Keratinocyte (primary cell): ENCODE data around the gene SH3PXD2A. TPM values are rescaled to one million over a fixed set of nuclear protein-coding genes. Genes with fewer than 3 reads are reported as not detected.

Experiments
- DNase-seq: peaks from one replicate; pipeline ENCODE4 v3.0.0-alpha.2; 2011; ENCODE audit warnings: low read depth, missing footprints, low spot score
- FAIRE-seq: peaks from 2 replicates; lab custom pipeline; 2011; peaks lifted over from hg19 to GRCh38; lab: Jason Lieb, UNC
- H2AFZ ChIP-seq: 2 replicates; pipeline ENCODE4 v1.6.0; 2012; ENCODE audit warnings: low read length, control low read depth, inconsistent platforms; ENCODE audit not compliant: control insufficient read depth
- H3K27ac ChIP-seq: 2 replicates; pipeline ENCODE4 v1.5.1; 2011; ENCODE audit warnings: low read length; ENCODE audit not compliant: control insufficient read depth, insufficient read depth
- H3K27me3 ChIP-seq: 3 replicates; pipeline ENCODE4 v1.6.0; 2011; ENCODE audit warnings: low read length; ENCODE audit not compliant: control insufficient read depth, insufficient read depth; ENCODE audit errors: extremely low read depth
- H3K36me3 ChIP-seq, 2 experiments: 2 replicates in 1 of 2; 3 replicates in 1 of 2; pipeline ENCODE4 v1.5.1; 2011; ENCODE audit warnings: low read length in 2 of 2, mild to moderate bottlenecking in 1 of 2; ENCODE audit not compliant: control insufficient read depth in 2 of 2, insufficient read depth in 2 of 2; ENCODE audit errors: extremely low read depth in 1 of 2
- H3K4me1 ChIP-seq: 3 replicates; pipeline ENCODE4 v1.5.1; 2011; ENCODE audit warnings: low read length; ENCODE audit not compliant: control insufficient read depth, insufficient read depth; ENCODE audit errors: extremely low read depth
- H3K4me2 ChIP-seq: 3 replicates; pipeline ENCODE4 v1.6.0; 2011; ENCODE audit warnings: low read depth, low read length; ENCODE audit not compliant: control insufficient read depth, insufficient read depth; ENCODE audit errors: extremely low read depth
- H3K4me3 ChIP-seq, 3 experiments: fragments of 200-600 bp in 1 of 3; sonication (generic) in 1 of 3; 2 replicates in 2 of 3; 3 replicates in 1 of 3; pipeline ENCODE4 v1.5.1; 2011 to 2016; ENCODE audit warnings: low read length in 3 of 3, mild to moderate bottlenecking in 3 of 3, control low read depth in 2 of 3, inconsistent platforms in 1 of 3, low read depth in 1 of 3, mixed read lengths in 1 of 3, mixed run types in 1 of 3, moderate library complexity in 1 of 3; ENCODE audit not compliant: control insufficient read depth in 2 of 3, insufficient read depth in 2 of 3; ENCODE audit errors: extremely low read depth in 1 of 3
- H3K79me2 ChIP-seq: 2 replicates; pipeline ENCODE4 v1.6.0; 2012; ENCODE audit warnings: low read length; ENCODE audit not compliant: control insufficient read depth, insufficient read depth
- H3K9ac ChIP-seq: 3 replicates; pipeline ENCODE4 v1.6.0; 2011; ENCODE audit warnings: low read length; ENCODE audit not compliant: control insufficient read depth, insufficient read depth; ENCODE audit errors: extremely low read depth
- H3K9me1 ChIP-seq: 3 replicates; pipeline ENCODE4 v1.6.0; 2011; ENCODE audit warnings: low read length; ENCODE audit not compliant: control insufficient read depth, insufficient read depth; ENCODE audit errors: extremely low read depth
- H3K9me3 ChIP-seq: 2 replicates; pipeline ENCODE4 v1.5.1; 2012; ENCODE audit warnings: low read depth, low read length; ENCODE audit not compliant: control insufficient read depth
- H4K20me1 ChIP-seq: 3 replicates; pipeline ENCODE4 v1.6.0; 2011; ENCODE audit warnings: low read length; ENCODE audit not compliant: control insufficient read depth, insufficient read depth; ENCODE audit errors: extremely low read depth
- CTCF ChIP-seq, 3 experiments: IDR thresholded peaks in 1 of 3; conservative IDR thresholded peaks in 1 of 3; optimal IDR thresholded peaks in 1 of 3; 2 replicates in 2 of 3; 3 replicates in 1 of 3; pipeline versions ENCODE3 to v1.5.1; 2011; ENCODE audit warnings: low read length in 3 of 3, mild to moderate bottlenecking in 3 of 3, moderate library complexity in 2 of 3, control low read depth in 1 of 3, inconsistent platforms in 1 of 3; ENCODE audit not compliant: insufficient read depth in 2 of 3; ENCODE audit errors: extremely low read depth in 1 of 3
- EZH2 ChIP-seq: IDR thresholded peaks from one replicate; pipeline ENCODE4 v1.6.1; 2012; ENCODE audit warnings: inconsistent platforms, mild to moderate bottlenecking, low read length, moderate library complexity
- dilution Hi-C: fragments of 300-500 bp; cut with MboI; formaldehyde crosslinking; loops from one replicate; pipeline ENCODE4 v1.7.0; 2020; ENCODE audit warnings: low sequenced_read_pairs; ENCODE audit not compliant: extremely low pct_ligation_motif_present
- polyA plus RNA-seq, 5 experiments: library from polyadenylated mRNA; depleted of rRNA in 3 of 5; stranded (reverse) in 3 of 5; stranded (forward) in 1 of 5; unstranded in 1 of 5; fragments of >200 nt; gene quantifications; 1 replicate in 1 of 5; 2 replicates in 3 of 5; 3 replicates in 1 of 5; pipeline versions ENCODE4 v1.2.1 to v1.2.3, GENCODE V29; 2011 to 2012; ENCODE audit warnings: missing spikeins in 2 of 5, low read depth in 1 of 5, low replicate concordance in 1 of 5

SH3PXD2A gene
- polyA plus RNA-seq, 1 donor (not counting 4 experiments of a cell fraction or from before 2014, with no cell fraction given) = 33.9 TPM

GRCh38 chr10:103626178-103626577 is 229.2 kb downstream of the SH3PXD2A start:
- TF ChIP-seq EZH2 = no peak
- no peak for TF ChIP-seq CTCF (optimal IDR thresholded peaks at IDR 0.05 in 1 of 3, IDR thresholded peaks at IDR 0.05 in 1 of 3, conservative IDR thresholded peaks at IDR 0.05 in 1 of 3; ENCODE audit: extremely low read depth in 1 of 3, insufficient read depth in 2 of 3, low read length in 3 of 3)
- no peak overlapping the region for H3K4me3 ChIP-seq
- no peak overlapping the region for H2AFZ ChIP-seq
- H4K20me1 ChIP-seq = peaks cover 7% of the 10 kb centered on the region
- H3K27me3 ChIP-seq = no peaks in the 10 kb centered on the region
- no peak overlapping the region for H3K4me2 ChIP-seq
- no peak for FAIRE-seq
- H3K9me3 ChIP-seq = no peaks in the 10 kb centered on the region
- DNase-seq = no peak
- peaks cover 53 to 77% of the 10 kb centered on the region in 2 experiments for H3K36me3 ChIP-seq
- no peaks in the 10 kb centered on the region for H3K9me1 ChIP-seq
- H3K27ac ChIP-seq = no peak overlapping the region
- no peak overlapping the region for H3K9ac ChIP-seq
- H3K79me2 ChIP-seq = no peaks in the 10 kb centered on the region
- H3K4me1 ChIP-seq = no peaks in the 10 kb centered on the region
- dilution Hi-C loops = no loop called here

GRCh38 chr10:103622935-103623574 is 232.3 kb downstream of the SH3PXD2A start:
- no peak for FAIRE-seq
- dilution Hi-C loops = no loop called here
- no peak overlapping the region for H3K4me3 ChIP-seq
- H3K9me3 ChIP-seq = no peaks in the 10 kb centered on the region
- no peak for TF ChIP-seq CTCF (optimal IDR thresholded peaks at IDR 0.05 in 1 of 3, IDR thresholded peaks at IDR 0.05 in 1 of 3, conservative IDR thresholded peaks at IDR 0.05 in 1 of 3; ENCODE audit: extremely low read depth in 1 of 3, insufficient read depth in 2 of 3, low read length in 3 of 3)
- TF ChIP-seq EZH2 = no peak
- H3K36me3 ChIP-seq = peaks cover 56 to 82% of the 10 kb centered on the region in 2 experiments
- H3K79me2 ChIP-seq = no peaks in the 10 kb centered on the region
- no peak overlapping the region for H3K27ac ChIP-seq
- peaks cover 2% of the 10 kb centered on the region for H4K20me1 ChIP-seq
- H3K4me2 ChIP-seq = no peak overlapping the region
- H3K9ac ChIP-seq = no peak overlapping the region
- H3K27me3 ChIP-seq = no peaks in the 10 kb centered on the region
- no peaks in the 10 kb centered on the region for H3K9me1 ChIP-seq
- DNase-seq = no peak
- H2AFZ ChIP-seq = no peak overlapping the region
- no peaks in the 10 kb centered on the region for H3K4me1 ChIP-seq
